Esophagus mucosa (tissue), 1 donor: ENCODE data around the gene TNNI3K. TPM values are rescaled to one million over a fixed set of nuclear protein-coding genes. Genes with fewer than 3 reads are reported as not detected.

Source experiments
- ATAC-seq: fragments of 200-7000 bp; cut with Tn5 transposase; one replicate; pipeline ENCODE4 v1.9.1; 2020
- total RNA-seq: library from RNA; stranded (reverse); gene quantifications from one replicate; pipeline ENCODE4 v1.2.4, GENCODE V29; 2023
- donor health status: DM: yes; HTN: yes; CAD: no.

The TNNI3K gene
- total RNA-seq, 1 donor from 2014 or later, result not detected

GRCh38 chr1:74392840-74393239, 157.7 kb downstream of the TNNI3K start:
- ATAC-seq, result no peak

GRCh38 chr1:74395571-74395970, 160.4 kb downstream of the TNNI3K start:
- ATAC-seq, result no peak

GRCh38 chr1:74396462-74396861, 161.3 kb downstream of the TNNI3K start:
- no peak for ATAC-seq

- ATAC-seq, result no peak
Measured at GRCh38 chr1:74396933-74397332, 161.7 kb downstream of the TNNI3K start.

GRCh38 chr1:74399249-74399648, 164.1 kb downstream of the TNNI3K start:
- no peak for ATAC-seq

- ATAC-seq, result no peak
Measured at GRCh38 chr1:74402873-74403272, 167.7 kb downstream of the TNNI3K start.

GRCh38 chr1:74403606-74404005, 168.4 kb downstream of the TNNI3K start:
- ATAC-seq, result no peak

DNA sequence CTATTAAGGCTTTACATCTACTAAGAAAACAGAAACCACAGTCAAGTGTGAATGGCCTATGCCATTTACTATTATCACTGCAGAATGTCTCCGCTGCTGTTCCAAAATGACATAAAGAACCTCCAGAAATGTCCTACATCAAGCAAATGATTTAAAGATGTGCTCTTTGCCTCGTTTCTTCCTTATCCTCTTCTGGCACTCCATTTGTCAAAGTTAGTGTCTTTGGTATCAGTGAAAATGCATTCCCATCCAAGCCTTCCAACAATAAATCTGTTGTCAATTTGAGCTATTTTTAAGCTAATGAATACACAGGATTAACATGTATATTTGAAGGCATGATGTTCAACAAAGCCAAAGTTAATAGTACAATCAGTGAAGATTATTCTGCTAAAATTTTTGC, 171.6 kb downstream of the TNNI3K start:
- ATAC-seq, result no peak

GRCh38 chr1:74407902-74408301, 172.7 kb downstream of the TNNI3K start:
- no peak for ATAC-seq

- no peak for ATAC-seq
Measured at GRCh38 chr1:74412244-74412643, 177.1 kb downstream of the TNNI3K start.

- ATAC-seq, result no peak
Measured at GRCh38 chr1:74415935-74416334, 180.7 kb downstream of the TNNI3K start.

GRCh38 chr1:74419611-74420010, 184.4 kb downstream of the TNNI3K start:
- ATAC-seq, result no peak

DNA sequence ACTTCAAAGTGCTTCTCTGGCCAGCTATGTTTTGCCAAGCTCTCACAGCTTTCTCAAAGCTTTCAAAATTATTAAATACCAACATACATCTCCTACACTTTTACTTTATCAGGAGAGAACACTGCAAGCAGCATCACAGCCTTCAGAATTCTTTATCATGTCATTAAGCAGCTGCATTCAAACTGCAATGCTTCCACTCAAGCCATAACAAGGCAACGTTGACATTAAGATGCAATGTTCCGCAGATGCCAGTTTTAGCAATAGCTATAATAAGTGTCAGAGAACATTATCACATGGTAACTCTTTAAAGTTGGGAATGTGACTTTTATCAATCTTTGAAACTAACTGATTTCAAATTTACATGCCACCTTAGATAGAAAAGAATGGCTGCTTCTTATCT, 185.3 kb downstream of the TNNI3K start:
- ATAC-seq, result no peak

GRCh38 chr1:74422421-74423292, 187.5 kb downstream of the TNNI3K start:
- no peak for ATAC-seq

GRCh38 chr1:74423471-74423870, 188.3 kb downstream of the TNNI3K start:
- ATAC-seq, result no peak

- no peak for ATAC-seq
Measured at GRCh38 chr1:74425676-74426075, 190.5 kb downstream of the TNNI3K start.

DNA sequence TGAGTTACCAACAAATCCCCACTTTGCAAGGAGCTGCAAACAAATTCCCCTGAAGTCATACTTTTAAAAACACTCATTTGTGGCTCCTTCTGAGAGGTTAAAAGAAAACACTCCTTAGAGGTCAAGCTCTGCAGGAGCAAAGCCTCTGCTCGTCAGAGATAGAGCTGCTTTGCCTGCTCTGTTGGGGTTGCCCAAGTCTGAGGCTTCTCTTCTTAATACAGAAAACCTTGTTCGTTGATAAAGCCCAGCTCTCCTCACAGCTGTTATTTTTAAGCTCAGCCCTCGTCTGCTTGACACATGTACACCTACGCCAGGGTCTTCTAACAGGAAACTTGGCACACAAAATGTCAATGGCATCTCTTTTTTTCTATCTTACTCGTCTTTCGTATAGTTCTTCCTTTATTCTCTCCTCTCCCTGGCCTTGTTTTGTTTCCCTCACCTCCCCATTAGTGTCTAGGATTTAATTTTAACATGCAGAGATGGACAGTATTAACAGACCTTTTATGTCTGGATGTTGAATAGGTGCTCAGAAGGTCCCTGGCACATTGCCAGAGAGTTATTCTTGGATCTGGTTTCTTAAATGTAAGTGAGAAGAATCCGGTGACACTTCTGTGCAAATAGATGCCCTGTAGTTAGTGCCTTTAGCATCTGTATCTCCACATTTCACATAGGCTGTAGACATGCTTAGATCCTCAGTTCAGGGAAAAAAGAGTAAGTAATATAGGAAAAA, 191.2 kb downstream of the TNNI3K start:
- ATAC-seq, result no peak

DNA sequence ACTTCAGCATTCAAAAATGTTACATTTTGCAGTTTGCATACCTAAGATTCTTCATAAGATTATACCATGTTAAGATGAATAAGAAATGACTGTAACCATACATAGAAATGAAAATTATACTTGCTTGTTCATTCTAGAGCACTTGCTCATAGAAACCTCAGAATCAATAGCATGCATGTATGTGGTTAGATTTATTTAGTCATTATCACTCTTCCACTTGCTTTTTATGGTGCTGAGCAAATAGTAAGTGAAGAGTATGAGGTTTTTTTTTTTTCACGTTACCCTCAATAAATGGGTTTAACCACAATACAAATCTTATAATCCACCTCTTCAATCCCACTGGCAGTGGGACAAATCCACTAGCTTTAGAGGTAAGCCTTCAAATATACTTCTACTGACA, 192.5 kb downstream of the TNNI3K start:
- no peak for ATAC-seq

- no peak for ATAC-seq
Measured at GRCh38 chr1:74429580-74429979, 194.4 kb downstream of the TNNI3K start.

- no peak for ATAC-seq
Measured at GRCh38 chr1:74430342-74430934, 195.3 kb downstream of the TNNI3K start.

DNA sequence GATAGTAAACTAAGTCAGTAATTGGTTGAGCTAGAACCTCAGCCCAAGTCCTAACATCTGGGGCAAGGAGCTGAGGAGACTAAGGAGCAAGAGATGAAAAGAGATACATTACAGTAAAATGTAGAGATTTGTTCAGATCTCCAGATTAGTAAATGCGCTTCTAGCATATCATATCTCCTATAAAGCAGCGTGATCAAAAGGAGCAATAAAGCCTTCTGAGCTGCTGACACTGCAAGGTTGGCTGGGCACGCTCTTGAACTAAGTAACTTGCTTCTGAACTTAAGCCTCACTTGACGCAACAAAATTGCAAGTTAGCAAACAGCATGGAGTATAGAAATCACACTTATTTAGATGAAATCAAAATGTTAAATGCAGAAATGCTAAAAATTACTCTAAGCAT, 196.3 kb downstream of the TNNI3K start:
- ATAC-seq, result no peak

DNA sequence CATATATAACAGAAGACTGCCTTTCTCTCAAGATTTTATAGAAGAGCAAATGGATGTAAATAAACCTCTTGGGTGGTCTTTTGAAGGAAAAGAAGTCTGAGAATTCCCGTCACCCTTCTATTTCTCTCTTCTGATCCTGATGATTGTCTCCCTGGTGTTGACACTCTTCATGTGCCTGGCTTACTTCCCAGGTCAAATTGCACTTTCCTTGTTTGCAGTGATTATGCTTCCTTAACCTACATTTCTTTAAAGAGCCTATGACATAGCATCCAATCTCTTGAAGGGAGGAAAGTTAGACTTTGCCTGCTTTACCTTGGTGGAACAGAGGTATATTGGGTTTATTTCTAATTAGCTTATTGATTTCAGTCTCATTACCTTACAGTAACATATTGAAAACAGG, 197.1 kb downstream of the TNNI3K start:
- no peak for ATAC-seq

DNA sequence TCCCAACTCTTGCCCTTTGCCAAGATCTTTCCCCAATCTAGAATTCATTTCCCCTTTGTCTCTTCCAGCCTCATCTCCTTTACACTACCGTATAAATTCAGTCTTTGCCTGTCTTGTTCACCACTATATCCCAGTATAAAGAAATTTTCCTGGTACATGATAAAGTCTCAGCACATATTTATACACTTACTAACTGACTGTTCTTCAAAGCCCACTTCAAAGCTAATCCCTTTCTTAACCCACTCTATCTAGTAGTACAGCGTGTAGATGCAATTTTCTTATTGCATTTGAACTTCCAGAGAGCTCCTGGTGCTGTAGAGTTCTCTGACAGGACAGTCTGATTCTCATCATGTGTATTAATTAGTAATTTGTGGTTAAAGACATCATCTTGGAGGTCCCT, 199.1 kb downstream of the TNNI3K start:
- no peak for ATAC-seq

- ATAC-seq, result no peak
Measured at GRCh38 chr1:74436078-74436477, 200.9 kb downstream of the TNNI3K start.
